Vagina (tissue), 2 donors: ENCODE measurements around the gene SPRY4.

Source experiments
- CTCF ChIP-seq, 3 experiments: fragments of 450-650 bp in 2 of 3; fragments of 200-600 bp in 1 of 3; sonication (generic) in 1 of 3; IDR thresholded peaks; one replicate each; pipeline ENCODE4 v1.5.1; 2017 to 2019; ENCODE audit warnings: antibody characterized with exemption in 3 of 3, mild to moderate bottlenecking in 2 of 3, moderate library complexity in 2 of 3
- POLR2A ChIP-seq, 2 donors: fragments of 450-650 bp; IDR thresholded peaks; one replicate each; pipeline ENCODE4 v1.6.1; 2017; ENCODE audit warnings: antibody characterized with exemption in 2 of 2, mild to moderate bottlenecking in 2 of 2, moderate library complexity in 2 of 2

GRCh38 chr5:142287973-142288313 is 36.9 kb downstream of the SPRY4 start:
- TF ChIP-seq POLR2A (IDR thresholded peaks at IDR 0.05) = no peak
- TF ChIP-seq CTCF (IDR thresholded peaks at IDR 0.05) = no peak
